OCI-LY3 (cell line): ENCODE results near the gene GRN.

Source experiments
- CTCF ChIP-seq: fragments of 200-600, 300-600 bp; sonication (generic); IDR thresholded peaks from 2 replicates; pipeline ENCODE4 v1.5.1; 2014; ENCODE audit warnings: antibody characterized with exemption, low read length, low read depth
- EZH2phosphoT487 ChIP-seq: fragments of 200-600 bp; shearing (Covaris generic); IDR thresholded peaks from 2 replicates; pipeline ENCODE4 v1.6.1; 2018; ENCODE audit warnings: antibody characterized with exemption, mixed run types, low read depth

- no peak for TF ChIP-seq CTCF
- TF ChIP-seq EZH2phosphoT487 = no peak
Observed at GRCh38 chr17:44308865-44309264, 36.2 kb upstream of the GRN start.
